ENCODE data around the gene VEPH1. TPM values are rescaled to one million over a fixed set of nuclear protein-coding genes. Genes with fewer than 3 reads are reported as not detected.
"Not testable (repeated sequence)": the region's sequence is repeated elsewhere in the genome, so short reads cannot be mapped to it uniquely, and the experiment has no call there.

Gene VEPH1
- total RNA-seq, 1 donor from 2014 or later = not detected

DNA sequence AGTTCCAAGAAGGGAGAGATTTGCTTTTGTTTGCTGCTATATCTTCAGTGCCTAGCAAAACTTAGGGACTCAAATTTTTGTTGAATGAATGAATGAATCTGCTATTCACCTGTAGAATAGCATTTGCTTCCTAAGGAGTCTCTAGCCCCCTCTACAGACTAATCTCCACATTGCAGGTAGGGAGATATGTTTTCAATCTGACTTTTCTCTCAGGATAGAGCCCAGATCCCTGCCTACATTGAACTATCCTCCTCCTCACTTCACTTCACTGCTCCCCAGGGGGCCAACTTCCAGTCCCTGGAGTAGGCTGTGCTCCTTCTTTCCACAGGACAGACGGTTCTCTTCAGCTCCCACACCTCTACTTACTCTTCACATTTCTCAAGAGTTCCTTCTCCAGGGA is 148.5 kb downstream of the VEPH1 start:
- no peak for DNase-seq (ENCODE audit: low spot score)
- Mint-ChIP-seq H3K27me3 (ENCODE audit: insufficient read depth) (no peaks in the 10 kb centered on the region), H3K4me1 (ENCODE audit: low read depth) (no peaks in the 10 kb centered on the region), H3K4me3 (no peak overlapping the region), H3K36me3 (ENCODE audit: low read depth) (no peaks in the 10 kb centered on the region), H3K27ac (no peak overlapping the region), H3K9me3 (no peaks in the 10 kb centered on the region)
- intact Hi-C loops (cut with micrococcal nuclease) = no loop called here

- Mint-ChIP-seq H3K9me3 (no peaks in the 10 kb centered on the region), H3K27me3 (ENCODE audit: insufficient read depth) (no peaks in the 10 kb centered on the region), H3K4me3 (no peak overlapping the region), H3K4me1 (ENCODE audit: low read depth) (no peaks in the 10 kb centered on the region), H3K27ac (no peak overlapping the region), H3K36me3 (ENCODE audit: low read depth) (no peaks in the 10 kb centered on the region)
- intact Hi-C loops (cut with micrococcal nuclease) = no loop called here
- no peak for DNase-seq (ENCODE audit: low spot score)
Observed at GRCh38 chr3:157354254-157354653, 149.0 kb downstream of the VEPH1 start.

DNA sequence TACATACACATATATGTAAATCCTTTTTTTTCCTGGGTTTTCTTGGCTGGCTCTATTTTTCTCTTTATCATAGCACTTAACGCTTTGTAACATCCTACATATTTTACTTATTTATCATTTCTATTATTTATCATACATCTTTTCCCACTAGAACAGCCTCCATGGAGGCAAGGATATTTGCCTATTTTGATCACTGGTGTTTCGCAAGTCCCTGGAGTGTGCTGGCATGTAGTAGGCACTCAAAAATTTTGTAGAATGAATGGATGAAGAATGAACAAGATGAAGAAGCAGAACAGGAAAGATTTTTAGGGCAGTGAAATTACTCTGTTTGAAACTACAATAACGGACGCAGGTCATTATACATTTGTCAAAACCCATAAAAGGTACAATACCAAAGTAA is 149.6 kb downstream of the VEPH1 start:
- no peaks in the 10 kb centered on the region for H3K4me1 Mint-ChIP-seq (ENCODE audit: low read depth)
- no peak overlapping the region for H3K4me3 Mint-ChIP-seq
- intact Hi-C loops (cut with micrococcal nuclease) = no loop called here
- no peak overlapping the region for H3K27ac Mint-ChIP-seq
- H3K9me3 Mint-ChIP-seq = no peaks in the 10 kb centered on the region
- no peaks in the 10 kb centered on the region for H3K36me3 Mint-ChIP-seq (ENCODE audit: low read depth)
- DNase-seq (ENCODE audit: low spot score) = no peak
- H3K27me3 Mint-ChIP-seq (ENCODE audit: insufficient read depth) = no peaks in the 10 kb centered on the region

GRCh38 chr3:157351981-157352380 is 151.2 kb downstream of the VEPH1 start:
- no peak overlapping the region for H3K27ac Mint-ChIP-seq
- intact Hi-C loops (cut with micrococcal nuclease) = no loop called here
- DNase-seq (ENCODE audit: low spot score) = no peak
- H3K4me1 Mint-ChIP-seq (ENCODE audit: low read depth) = no peaks in the 10 kb centered on the region
- H3K9me3 Mint-ChIP-seq = no peaks in the 10 kb centered on the region
- H3K4me3 Mint-ChIP-seq = no peak overlapping the region
- no peaks in the 10 kb centered on the region for H3K27me3 Mint-ChIP-seq (ENCODE audit: insufficient read depth)
- H3K36me3 Mint-ChIP-seq (ENCODE audit: low read depth) = no peaks in the 10 kb centered on the region

DNA sequence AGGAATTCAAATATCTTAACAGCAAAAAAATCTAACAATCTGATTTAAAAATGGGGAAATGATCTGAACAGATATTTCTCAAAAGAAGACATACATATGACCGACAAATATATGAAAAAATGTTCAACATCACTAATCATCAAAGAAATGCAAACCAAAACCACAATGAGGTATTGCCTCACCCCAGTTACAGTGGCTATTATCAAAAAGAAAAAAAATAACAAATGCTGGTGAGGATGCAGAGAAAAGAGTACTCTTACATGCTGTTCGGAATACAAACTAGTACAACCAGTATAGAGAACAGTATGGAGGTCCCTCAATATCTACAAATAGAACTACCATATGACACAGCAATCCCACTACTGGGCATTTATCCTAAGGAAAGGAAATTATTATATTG is 152.6 kb downstream of the VEPH1 start:
- H3K27me3 Mint-ChIP-seq (ENCODE audit: insufficient read depth); intact Hi-C loops (cut with micrococcal nuclease); H3K9me3 Mint-ChIP-seq; DNase-seq (ENCODE audit: low spot score); H3K27ac Mint-ChIP-seq; H3K4me3 Mint-ChIP-seq; H3K36me3 Mint-ChIP-seq (ENCODE audit: low read depth); H3K4me1 Mint-ChIP-seq (ENCODE audit: low read depth): not testable (repeated sequence)

DNA sequence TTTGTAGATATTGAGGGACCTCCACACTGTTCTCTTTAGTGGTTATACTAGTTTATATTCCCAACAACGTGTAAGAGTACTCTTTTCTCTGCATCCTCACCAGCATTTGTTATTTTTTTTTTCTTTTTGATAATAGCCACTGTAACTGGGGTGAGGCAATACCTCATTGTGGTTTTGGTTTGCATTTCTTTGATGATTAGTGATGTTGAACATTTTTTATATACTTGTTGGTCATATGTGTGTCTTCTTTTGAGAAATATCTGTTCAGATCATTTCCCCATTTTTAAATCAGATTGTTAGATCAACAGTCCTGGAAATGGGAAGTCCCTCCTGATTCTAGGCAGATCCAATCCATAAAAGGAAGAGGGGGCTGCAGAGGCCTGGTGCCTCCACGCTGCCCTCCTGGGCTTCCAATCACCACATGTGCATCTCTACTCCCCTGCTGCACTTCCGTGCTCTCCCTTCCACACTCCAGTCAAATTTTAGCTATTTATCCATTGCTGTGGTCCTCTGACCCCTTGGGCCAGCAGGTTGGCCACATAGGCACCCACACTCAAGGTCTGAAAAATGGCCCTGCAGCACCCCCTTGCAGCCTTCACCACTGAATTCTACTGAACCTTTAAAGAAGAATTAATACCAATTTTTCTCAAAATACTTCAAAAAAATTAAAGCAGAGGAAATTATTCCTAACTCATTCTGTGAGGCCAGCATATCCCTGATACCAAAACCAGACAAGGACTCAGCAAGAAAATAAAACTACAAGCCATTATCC is 154.7 kb downstream of the VEPH1 start:
- H3K9me3 Mint-ChIP-seq; H3K4me3 Mint-ChIP-seq; DNase-seq (ENCODE audit: low spot score); H3K27ac Mint-ChIP-seq; intact Hi-C loops (cut with micrococcal nuclease); H3K36me3 Mint-ChIP-seq (ENCODE audit: low read depth); H3K27me3 Mint-ChIP-seq (ENCODE audit: insufficient read depth); H3K4me1 Mint-ChIP-seq (ENCODE audit: low read depth): not testable (repeated sequence)

GRCh38 chr3:157347577-157348303 is 155.5 kb downstream of the VEPH1 start:
- Mint-ChIP-seq H3K4me3 (no peak overlapping the region), H3K9me3 (no peaks in the 10 kb centered on the region), H3K36me3 (ENCODE audit: low read depth) (no peaks in the 10 kb centered on the region), H3K27me3 (ENCODE audit: insufficient read depth) (no peaks in the 10 kb centered on the region), H3K4me1 (ENCODE audit: low read depth) (no peaks in the 10 kb centered on the region), H3K27ac (no peak overlapping the region)
- intact Hi-C loops (cut with micrococcal nuclease) = no loop called here
- DNase-seq (ENCODE audit: low spot score) = no peak

DNA sequence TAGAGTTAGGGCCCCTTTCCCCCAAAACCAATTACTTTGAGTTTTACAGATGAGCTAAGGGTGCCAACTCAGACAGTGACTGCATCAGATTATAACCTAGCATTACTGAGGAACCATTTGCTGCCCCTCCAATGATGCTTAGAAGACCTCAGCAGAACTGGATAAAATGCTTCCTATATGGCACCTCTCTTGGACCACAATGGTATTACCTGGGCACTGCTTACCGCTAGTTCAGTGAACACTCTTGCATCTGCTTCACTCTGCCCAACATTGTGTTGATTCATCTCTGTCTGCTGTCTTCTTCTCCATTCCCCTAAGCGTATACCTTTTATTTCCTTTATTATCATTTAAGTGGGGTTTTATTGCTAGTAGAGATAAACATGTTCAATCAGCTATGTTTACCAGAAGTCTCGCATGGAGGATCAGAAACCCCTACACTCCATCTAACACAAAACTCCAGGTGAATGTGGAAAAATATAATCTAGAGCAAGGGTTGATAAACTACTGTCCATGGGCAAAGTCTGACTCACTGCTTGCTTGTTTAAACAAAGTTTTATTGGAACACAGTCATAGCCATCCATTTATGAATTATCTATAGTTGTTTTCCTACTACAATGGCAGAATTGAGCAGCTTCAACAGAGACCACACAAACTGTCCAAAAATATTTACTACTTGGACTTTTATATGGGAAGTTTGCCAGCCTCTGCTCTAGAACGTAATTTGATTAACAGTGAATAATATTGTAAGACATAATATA is 166.8 kb downstream of the VEPH1 start:
- Mint-ChIP-seq H3K36me3 (ENCODE audit: low read depth) (no peaks in the 10 kb centered on the region), H3K4me1 (ENCODE audit: low read depth) (no peaks in the 10 kb centered on the region), H3K9me3 (no peaks in the 10 kb centered on the region), H3K4me3 (no peak overlapping the region), H3K27ac (no peak overlapping the region), H3K27me3 (ENCODE audit: insufficient read depth) (no peaks in the 10 kb centered on the region)
- no peak for DNase-seq (ENCODE audit: low spot score)
- intact Hi-C loops (cut with micrococcal nuclease) = no loop called here

DNA sequence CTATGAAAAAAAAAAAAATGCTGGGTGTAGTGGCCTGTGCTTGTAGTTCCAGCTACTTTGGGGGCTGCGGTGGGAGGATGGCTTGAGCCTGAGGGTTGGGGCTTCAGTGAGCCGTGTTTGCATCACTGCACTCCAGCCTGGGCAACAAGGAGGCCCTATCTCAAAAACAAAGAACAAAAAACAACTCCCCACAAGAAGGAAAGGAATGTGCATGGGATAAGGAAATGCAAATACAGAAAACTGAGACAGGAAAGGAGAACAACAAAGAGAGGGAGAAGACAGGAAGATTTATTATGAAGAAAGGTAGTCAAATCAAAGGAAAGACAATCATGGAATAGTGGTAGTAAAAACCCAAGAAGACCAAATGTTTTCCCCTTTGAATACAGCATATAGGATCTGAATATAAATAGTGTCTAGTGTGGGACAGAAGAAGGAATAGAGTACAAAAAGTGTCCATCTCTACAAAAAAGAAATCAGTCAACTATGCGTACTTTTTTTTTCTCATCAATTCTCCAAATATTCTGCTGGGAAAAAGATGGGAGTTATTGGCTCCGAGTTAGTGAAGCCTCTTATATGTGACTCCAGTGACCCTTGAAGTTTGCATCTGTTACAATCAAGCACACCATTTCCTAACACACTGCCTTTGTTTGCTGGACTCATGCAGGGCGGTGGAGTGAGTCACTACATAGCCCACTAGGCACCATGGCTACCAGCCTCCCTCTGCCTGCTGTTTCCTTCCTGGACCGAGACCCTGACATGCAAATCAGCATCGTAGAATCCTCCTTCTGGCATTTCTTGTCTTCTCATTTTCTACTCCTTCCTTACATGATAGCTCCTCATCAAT is 167.8 kb downstream of the VEPH1 start:
- Mint-ChIP-seq H3K27ac (no peak overlapping the region), H3K4me1 (ENCODE audit: low read depth) (no peaks in the 10 kb centered on the region), H3K36me3 (ENCODE audit: low read depth) (no peaks in the 10 kb centered on the region), H3K4me3 (no peak overlapping the region), H3K27me3 (ENCODE audit: insufficient read depth) (no peaks in the 10 kb centered on the region), H3K9me3 (no peaks in the 10 kb centered on the region)
- intact Hi-C loops (cut with micrococcal nuclease) = no loop called here
- no peak for DNase-seq (ENCODE audit: low spot score)

- intact Hi-C loops (cut with micrococcal nuclease) = no loop called here
Observed at GRCh38 chr3:157333551-157333991, 169.6 kb downstream of the VEPH1 start.

GRCh38 chr3:157330206-157330605 is 173.0 kb downstream of the VEPH1 start:
- no peak overlapping the region for H3K27ac Mint-ChIP-seq
- no peaks in the 10 kb centered on the region for H3K9me3 Mint-ChIP-seq
- H3K4me3 Mint-ChIP-seq = no peak overlapping the region
- intact Hi-C loops (cut with micrococcal nuclease) = no loop called here
- H3K36me3 Mint-ChIP-seq (ENCODE audit: low read depth) = no peaks in the 10 kb centered on the region
- no peaks in the 10 kb centered on the region for H3K27me3 Mint-ChIP-seq (ENCODE audit: insufficient read depth)
- DNase-seq (ENCODE audit: low spot score) = no peak
- no peaks in the 10 kb centered on the region for H3K4me1 Mint-ChIP-seq (ENCODE audit: low read depth)

More at GRCh38 chr3:157333551-157333991, 169.6 kb downstream of the VEPH1 start:
- no peaks in the 10 kb centered on the region for H3K27me3 Mint-ChIP-seq (ENCODE audit: insufficient read depth)
- H3K36me3 Mint-ChIP-seq (ENCODE audit: low read depth) = no peaks in the 10 kb centered on the region
- H3K4me3 Mint-ChIP-seq = no peak overlapping the region
- H3K9me3 Mint-ChIP-seq = no peaks in the 10 kb centered on the region
- no peak overlapping the region for H3K27ac Mint-ChIP-seq
- DNase-seq (ENCODE audit: low spot score) = no peak
- H3K4me1 Mint-ChIP-seq (ENCODE audit: low read depth) = no peaks in the 10 kb centered on the region

GRCh38 chr3:157329551-157329950 is 173.7 kb downstream of the VEPH1 start:
- intact Hi-C loops (cut with micrococcal nuclease) = no loop called here
- H3K4me1 Mint-ChIP-seq (ENCODE audit: low read depth) = no peaks in the 10 kb centered on the region
- H3K9me3 Mint-ChIP-seq = no peaks in the 10 kb centered on the region
- no peaks in the 10 kb centered on the region for H3K27me3 Mint-ChIP-seq (ENCODE audit: insufficient read depth)
- DNase-seq (ENCODE audit: low spot score) = no peak
- no peak overlapping the region for H3K27ac Mint-ChIP-seq
- H3K36me3 Mint-ChIP-seq (ENCODE audit: low read depth) = no peaks in the 10 kb centered on the region
- H3K4me3 Mint-ChIP-seq = no peak overlapping the region
